ENCODE results near the gene HFM1.
"Not testable (repeated sequence)": the region's sequence is repeated elsewhere in the genome, so short reads cannot be mapped to it uniquely, and the experiment has no call there.

HFM1 gene

GRCh38 chr1:91404151-91405012 is at the start of gene HFM1:
Gene HFM1, minus strand, starts transcription at chr1:91404837. Its CDS starts 3,755 bp downstream, at chr1:91401082.
- DNase-seq (ENCODE audit: low spot score): peak; percentile 56

DNA sequence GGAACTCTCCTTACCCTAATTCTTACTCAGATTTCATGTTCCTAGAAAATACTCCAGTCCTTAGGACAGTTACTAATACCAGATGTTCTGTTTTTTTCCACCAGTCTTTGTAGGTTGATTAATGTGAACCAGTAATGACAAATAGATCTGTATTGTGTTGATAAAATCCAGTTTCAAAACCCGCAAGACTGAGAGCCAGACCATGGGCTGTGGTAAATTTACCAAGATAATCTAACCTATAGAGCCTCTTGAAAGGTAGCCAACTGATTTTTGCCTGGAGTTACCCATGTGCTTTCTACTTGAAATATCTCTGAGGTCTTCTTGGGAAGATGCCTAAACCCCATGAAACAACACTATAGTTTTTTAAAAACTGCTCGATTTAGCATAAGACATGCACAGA is 49.5 kb upstream of the HFM1 start:
- DNase-seq (ENCODE audit: low spot score): no peak

GRCh38 chr1:91450260-91450659 is 45.6 kb upstream of the HFM1 start:
- no peak for DNase-seq (ENCODE audit: low spot score)

DNA sequence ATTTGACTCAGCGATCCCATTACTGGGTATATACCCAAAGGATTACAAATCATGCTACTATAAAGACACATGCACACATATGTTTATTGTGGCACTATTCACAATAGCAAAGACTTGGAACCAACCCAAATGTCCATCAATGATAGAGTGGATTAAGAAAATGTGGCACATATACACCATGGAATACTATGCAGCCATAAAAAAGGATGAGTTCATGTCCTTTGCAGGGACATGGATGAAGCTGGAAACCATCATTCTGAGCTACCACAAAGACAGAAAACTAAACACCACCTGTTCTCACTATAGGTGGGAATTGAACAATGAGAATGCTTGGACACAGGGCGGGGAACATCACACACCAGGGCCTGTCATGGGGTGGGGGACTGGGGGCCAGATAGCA is 43.1 kb upstream of the HFM1 start:
- DNase-seq (ENCODE audit: low spot score): not testable (repeated sequence)

- not testable (repeated sequence) for DNase-seq (ENCODE audit: low spot score)
Measured at GRCh38 chr1:91441980-91442379, 37.3 kb upstream of the HFM1 start.

GRCh38 chr1:91440847-91441246 is 36.2 kb upstream of the HFM1 start:
- DNase-seq (ENCODE audit: low spot score): peak; percentile 16

GRCh38 chr1:91439016-91439415 is 34.4 kb upstream of the HFM1 start:
- DNase-seq (ENCODE audit: low spot score): no peak

GRCh38 chr1:91428182-91428798 is 23.7 kb upstream of the HFM1 start:
- no peak for DNase-seq (ENCODE audit: low spot score)

GRCh38 chr1:91427741-91428140 is 23.1 kb upstream of the HFM1 start:
- no peak for DNase-seq (ENCODE audit: low spot score)

GRCh38 chr1:91422523-91422922 is 17.9 kb upstream of the HFM1 start:
- DNase-seq (ENCODE audit: low spot score): not testable (repeated sequence)

DNA sequence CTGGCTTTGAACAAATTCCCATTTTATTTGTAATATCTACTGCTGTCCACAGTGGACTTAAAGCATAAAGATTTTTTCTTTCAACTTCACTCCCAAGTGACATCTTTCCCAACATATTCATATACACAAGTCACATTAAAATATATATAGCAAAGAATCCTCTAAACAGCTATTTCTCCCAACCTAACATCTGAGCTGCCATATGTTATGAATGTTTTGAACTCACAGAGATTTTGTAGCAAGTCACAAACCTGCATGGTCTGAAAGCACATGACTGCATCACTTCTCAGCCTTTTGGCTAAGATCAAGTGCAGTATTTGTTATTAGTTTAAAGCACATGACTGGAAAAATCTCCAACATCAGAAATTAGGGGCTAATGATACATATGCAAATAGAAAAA is 7.7 kb upstream of the HFM1 start:
- DNase-seq (ENCODE audit: low spot score): no peak

DNA sequence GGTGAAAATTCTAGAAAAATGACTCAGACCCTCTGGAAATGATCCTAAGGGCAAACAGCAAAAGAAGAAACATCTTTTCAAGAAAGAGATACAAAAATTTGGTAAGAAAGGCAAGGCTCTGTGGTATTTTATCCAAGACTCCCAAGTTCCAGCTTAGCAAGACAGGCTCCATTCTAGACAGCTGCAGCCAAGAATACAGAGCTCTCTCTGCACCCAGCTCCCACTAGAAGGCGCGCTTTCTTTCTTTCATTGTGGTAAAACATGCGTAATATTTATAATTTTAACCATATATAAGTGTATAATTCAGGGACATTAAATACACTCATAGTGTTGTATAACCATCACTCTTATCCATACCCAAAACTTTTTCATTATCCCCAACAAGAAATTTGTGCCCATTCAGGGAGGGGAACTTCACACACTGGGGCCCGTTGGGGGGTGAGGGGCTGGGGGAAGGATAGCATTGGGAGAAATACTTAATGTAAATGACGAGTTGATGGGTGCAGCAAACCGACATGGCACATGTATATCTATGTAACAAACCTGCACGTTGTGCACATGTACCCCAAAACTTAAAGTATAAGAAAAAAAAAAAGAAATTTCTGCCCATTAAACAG is 2.2 kb upstream of the HFM1 start:
- no peak for DNase-seq (ENCODE audit: low spot score)

- DNase-seq (ENCODE audit: low spot score): peak; percentile 28
Measured at GRCh38 chr1:91402023-91402422, 2.6 kb downstream of the HFM1 start.

- DNase-seq (ENCODE audit: low spot score): no peak
Measured at GRCh38 chr1:91400133-91400725, 4.4 kb downstream of the HFM1 start.

- DNase-seq (ENCODE audit: low spot score): no peak
Measured at GRCh38 chr1:91398291-91398690, 6.3 kb downstream of the HFM1 start.

GRCh38 chr1:91397605-91398004 is 7.0 kb downstream of the HFM1 start:
- no peak for DNase-seq (ENCODE audit: low spot score)

DNA sequence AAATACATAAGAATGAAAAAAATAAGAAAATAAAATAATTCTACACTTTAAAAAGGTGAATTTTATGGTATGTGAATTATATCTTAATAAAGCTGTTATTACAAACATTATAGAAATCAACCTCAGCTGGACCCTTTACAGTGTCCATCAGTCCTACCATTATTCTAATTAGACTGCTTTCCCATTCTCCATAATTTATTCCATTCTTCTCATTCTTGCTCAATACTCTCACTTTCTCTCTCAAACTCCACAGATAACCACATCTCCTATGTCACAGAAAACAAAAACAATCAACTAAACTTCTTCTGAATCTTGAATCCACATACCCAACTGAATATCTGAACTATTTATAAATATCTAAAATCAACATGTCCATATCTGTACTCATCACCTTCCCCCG is 11.6 kb downstream of the HFM1 start:
- DNase-seq (ENCODE audit: low spot score): no peak

DNA sequence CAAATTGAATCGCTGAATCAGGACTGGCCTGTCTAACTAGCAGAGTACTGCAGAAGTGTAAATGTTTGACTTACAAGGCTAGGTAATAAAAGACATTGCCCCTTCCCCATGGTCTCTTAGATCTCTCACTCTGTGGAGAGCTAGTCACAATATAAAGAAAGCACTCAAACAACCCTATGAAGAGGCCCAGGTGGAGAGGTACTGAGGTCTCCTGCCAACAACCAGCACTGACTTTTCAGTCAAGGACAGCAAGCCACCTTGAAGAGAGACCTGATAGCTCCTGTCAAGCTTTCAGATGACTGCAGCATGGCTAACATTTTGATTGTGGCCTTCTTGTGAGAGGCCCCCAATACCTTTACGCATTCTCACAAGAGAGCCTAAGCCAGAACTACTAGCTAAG is 18.5 kb downstream of the HFM1 start:
- no peak for DNase-seq (ENCODE audit: low spot score)

DNA sequence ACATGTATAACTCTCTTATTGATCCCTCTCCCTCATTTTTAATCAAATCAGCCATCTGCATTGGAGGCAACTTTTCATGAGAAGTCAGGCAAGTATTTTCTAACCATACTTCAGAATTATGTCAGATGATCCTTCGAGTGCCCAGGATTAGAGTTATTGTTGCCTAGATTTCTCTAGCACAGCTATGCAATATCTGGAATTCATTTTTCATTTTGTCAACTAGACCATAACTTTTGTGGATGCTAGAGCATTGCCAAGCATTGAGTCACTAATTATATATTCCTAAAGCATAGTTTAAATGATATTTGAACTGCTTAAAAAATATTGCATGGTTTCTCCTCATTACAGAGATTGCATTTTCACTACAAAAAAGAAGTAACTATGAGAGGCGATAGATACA is 21.2 kb downstream of the HFM1 start:
- DNase-seq (ENCODE audit: low spot score): no peak

DNA sequence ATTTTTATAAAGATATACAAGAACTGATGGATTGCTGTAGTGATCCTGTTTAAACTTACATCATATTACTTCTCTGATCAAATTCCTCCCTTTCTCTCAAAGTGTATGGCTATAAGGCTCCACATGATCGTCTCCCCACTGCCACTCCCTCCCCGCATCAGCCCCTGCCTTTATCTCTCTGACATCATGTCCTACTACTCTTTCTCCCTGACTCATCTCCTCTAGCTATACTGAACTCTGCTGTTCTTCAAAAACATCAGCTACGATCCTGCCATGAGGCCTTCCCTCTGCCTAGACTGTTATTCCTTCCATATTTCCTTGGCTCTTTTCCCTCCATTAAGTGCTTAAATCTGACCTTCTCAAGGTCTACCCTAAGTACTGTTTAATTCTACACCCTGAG is 22.8 kb downstream of the HFM1 start:
- DNase-seq (ENCODE audit: low spot score): no peak

- no peak for DNase-seq (ENCODE audit: low spot score)
Measured at GRCh38 chr1:91374086-91374485, 30.6 kb downstream of the HFM1 start.

DNA sequence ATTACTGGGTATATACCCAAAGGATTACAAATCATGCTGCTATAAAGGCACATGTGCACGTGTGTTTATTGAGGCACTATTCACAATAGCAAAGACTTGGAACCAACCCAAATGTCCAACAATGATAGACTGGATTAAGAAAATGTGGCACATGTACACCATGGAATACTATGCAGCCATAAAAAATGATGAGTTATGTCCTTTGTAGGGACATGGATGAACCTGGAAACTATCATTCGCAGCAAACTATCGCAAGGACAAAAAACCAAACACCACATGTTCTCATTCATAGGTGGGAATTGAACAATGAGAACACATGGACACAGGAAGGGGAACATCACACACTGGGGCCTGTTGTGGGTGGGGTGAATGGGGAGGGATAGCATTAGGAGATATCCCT is 32.4 kb downstream of the HFM1 start:
- not testable (repeated sequence) for DNase-seq (ENCODE audit: low spot score)

GRCh38 chr1:91349524-91349923 is 55.1 kb downstream of the HFM1 start:
- no peak for DNase-seq (ENCODE audit: low spot score)

Data from SW480 (cell line).